ENCODE data around the gene LDLRAD4.

Gene LDLRAD4

DNA sequence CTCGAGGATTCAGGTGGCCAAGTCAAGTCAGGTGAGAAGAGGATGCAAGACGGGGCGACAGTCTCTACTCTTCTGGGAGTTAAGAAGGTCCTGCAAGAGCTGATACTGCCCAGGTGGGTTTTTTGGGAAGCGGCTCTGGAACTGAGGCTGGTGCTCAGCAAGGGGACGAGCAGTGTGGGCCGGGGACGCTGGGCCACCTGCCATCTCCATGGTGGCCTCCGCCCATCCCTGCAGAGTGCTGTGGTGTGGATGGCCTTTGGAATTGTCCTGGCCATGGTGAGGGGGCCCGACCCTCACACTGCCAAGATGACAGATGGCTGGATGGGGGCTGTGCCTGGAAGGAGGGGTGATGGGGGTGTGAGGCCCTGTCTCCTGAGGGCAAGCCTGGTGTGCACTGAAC, 34.2 kb upstream of the LDLRAD4 start:
- no peak for DNase-seq (ENCODE audit: low read depth in 2 of 2)
- H3K4me3 ChIP-seq (replicated peaks in 1 of 2; ENCODE audit: low read depth in 2 of 2, low read length in 2 of 2): no peak overlapping the region
- TF ChIP-seq, protein P1, sequence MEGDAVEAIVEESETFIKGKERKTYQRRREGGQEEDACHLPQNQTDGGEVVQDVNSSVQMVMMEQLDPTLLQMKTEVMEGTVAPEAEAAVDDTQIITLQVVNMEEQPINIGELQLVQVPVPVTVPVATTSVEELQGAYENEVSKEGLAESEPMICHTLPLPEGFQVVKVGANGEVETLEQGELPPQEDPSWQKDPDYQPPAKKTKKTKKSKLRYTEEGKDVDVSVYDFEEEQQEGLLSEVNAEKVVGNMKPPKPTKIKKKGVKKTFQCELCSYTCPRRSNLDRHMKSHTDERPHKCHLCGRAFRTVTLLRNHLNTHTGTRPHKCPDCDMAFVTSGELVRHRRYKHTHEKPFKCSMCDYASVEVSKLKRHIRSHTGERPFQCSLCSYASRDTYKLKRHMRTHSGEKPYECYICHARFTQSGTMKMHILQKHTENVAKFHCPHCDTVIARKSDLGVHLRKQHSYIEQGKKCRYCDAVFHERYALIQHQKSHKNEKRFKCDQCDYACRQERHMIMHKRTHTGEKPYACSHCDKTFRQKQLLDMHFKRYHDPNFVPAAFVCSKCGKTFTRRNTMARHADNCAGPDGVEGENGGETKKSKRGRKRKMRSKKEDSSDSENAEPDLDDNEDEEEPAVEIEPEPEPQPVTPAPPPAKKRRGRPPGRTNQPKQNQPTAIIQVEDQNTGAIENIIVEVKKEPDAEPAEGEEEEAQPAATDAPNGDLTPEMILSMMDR (IDR thresholded peaks at IDR 0.05; ENCODE audit: low read depth, low read length): no peak

DNA sequence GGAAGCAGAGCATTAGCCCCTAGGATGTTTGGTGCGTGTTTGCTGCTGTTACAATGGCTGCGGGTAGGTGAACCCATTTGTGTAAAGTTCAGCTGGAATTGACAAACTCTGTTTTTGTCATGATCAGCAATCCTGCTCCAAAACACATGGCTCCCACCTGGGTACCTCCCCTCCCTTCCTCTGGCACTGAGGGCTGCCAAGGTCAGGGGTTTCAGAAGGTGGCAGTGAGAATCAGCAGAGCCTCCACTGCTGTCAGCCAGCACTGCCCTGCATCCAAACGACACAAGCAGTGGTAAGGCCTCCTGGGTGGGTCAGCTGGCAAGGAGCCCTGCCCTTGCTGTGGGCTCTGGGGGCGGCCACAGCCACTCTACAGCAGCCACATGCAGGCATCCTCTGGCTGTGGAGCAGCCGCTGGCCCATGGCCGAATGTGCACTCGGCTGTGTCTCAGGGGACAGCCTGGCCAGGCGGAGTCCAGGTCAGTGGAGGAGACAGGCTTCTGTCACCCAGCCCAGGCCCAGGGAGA, 32.8 kb upstream of the LDLRAD4 start:
- TF ChIP-seq, protein P1 (IDR thresholded peaks at IDR 0.05; ENCODE audit: low read depth, low read length): no peak
- H3K4me3 ChIP-seq (replicated peaks in 1 of 2; ENCODE audit: low read depth in 2 of 2, low read length in 2 of 2): no peak overlapping the region
- no peak for DNase-seq (ENCODE audit: low read depth in 2 of 2)

DNA sequence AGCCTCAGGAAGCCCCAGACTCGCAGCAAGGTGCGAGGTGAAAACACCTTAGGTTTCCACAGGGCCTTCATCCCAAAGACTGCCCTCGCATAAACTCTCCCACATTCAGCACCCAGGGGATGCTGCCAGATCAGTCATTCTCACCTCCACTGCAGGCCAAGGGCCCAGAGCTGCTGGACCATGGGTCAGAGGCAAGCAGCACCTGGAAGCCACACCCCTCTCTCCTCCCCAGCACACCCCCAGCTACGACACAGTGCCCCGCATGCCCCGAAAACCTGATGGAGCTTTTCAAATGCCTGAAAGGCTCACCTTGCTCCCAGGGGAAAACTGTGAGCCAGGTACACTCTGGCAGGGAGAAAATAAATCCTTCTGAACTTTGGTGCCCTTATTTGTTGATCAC, 31.9 kb upstream of the LDLRAD4 start:
- TF ChIP-seq, protein P1 (IDR thresholded peaks at IDR 0.05; ENCODE audit: low read depth, low read length): no peak
- no peak for DNase-seq (ENCODE audit: low read depth in 2 of 2)
- no peak overlapping the region for H3K4me3 ChIP-seq (replicated peaks in 1 of 2; ENCODE audit: low read depth in 2 of 2, low read length in 2 of 2)

DNA sequence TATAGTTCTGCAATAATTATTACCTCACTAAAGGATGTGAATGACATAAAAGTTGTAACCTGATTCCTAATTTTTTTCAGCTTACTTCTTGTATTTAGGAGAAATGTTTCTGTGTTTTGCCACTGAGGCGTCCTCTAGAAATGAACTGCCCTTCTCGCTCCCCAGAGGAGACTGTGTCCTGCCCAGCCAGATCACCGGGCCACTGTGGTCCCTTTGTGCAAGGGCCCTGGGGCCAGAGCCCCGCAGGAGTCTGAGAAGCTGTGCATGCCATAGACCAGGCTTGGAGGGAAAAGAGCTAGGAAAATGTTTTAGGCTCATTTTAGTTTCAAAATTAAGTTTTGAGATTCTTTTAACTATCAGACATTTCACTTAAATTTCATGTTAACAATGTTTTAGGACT, 31.1 kb upstream of the LDLRAD4 start:
- H3K4me3 ChIP-seq (replicated peaks in 1 of 2; ENCODE audit: low read depth in 2 of 2, low read length in 2 of 2): no peak overlapping the region
- DNase-seq (ENCODE audit: low read depth in 2 of 2): no peak
- TF ChIP-seq, protein P1 (IDR thresholded peaks at IDR 0.05; ENCODE audit: low read depth, low read length): no peak

DNA sequence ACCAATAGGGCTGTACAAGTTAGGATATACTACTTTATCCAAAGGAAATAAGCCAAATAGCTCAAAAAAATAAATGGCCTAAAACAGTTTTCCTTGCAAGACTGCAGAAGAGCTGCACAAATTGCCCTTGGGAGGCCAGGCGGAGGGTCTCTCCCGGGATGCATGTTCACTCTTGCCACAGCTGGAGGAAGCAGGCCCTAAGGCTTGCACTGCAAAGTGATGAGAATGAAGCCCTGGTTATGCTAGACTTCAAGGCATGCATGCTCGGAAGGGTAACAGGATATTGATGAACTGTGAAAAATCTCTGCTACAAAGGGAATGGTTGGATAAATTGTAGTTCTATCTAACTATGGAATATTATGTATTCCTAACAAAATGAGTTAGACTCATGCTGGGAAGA, 27.5 kb upstream of the LDLRAD4 start:
- H3K4me3 ChIP-seq (replicated peaks in 1 of 2; ENCODE audit: low read depth in 2 of 2, low read length in 2 of 2): no peak overlapping the region
- no peak for DNase-seq (ENCODE audit: low read depth in 2 of 2)
- TF ChIP-seq, protein P1 (IDR thresholded peaks at IDR 0.05; ENCODE audit: low read depth, low read length): no peak

DNA sequence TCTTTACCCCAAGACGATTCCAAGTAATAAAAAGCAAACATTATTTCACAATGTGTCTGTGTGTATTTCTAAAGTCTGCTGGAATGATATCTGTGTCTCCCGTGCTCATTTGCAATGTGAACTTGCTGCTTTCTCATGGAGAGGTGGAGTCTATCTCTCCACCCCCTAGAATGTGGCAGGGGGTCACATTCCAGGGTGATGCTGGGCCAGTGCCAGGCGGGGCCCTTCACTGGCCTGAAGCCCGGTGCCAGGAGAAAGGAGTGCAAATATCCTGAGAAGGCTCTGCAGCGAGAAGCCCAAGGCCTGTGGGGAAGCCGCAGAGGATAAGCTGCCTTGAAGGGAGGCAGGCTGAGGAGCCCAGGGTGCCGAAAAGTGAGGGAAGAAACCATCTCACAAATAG, 26.8 kb upstream of the LDLRAD4 start:
- TF ChIP-seq, protein P1 (IDR thresholded peaks at IDR 0.05; ENCODE audit: low read depth, low read length): no peak
- H3K4me3 ChIP-seq (replicated peaks in 1 of 2; ENCODE audit: low read depth in 2 of 2, low read length in 2 of 2): no peak overlapping the region
- DNase-seq (ENCODE audit: low read depth in 2 of 2): peak in 1 of 2 donors; percentile 61

DNA sequence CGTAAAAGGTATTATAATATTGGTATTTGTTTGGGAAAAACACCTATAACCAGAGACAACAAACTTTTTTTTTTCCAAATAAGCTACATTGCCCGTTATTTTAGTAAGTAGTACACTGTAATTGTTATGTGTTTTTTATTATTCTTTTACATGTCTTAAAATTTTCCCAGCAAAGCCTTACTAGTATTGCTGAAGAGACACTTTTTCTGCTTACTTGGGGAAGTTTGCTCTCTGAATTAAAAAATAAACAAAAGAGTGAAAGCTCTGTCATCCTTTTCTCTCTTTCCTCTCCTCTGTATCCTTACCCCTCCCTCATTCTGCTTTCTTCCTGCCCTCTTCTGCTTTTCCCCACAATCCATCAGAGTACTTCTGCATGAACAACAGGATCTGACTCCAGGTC, 25.6 kb upstream of the LDLRAD4 start:
- TF ChIP-seq, protein P1 (IDR thresholded peaks at IDR 0.05; ENCODE audit: low read depth, low read length): no peak
- no peak overlapping the region for H3K4me3 ChIP-seq (replicated peaks in 1 of 2; ENCODE audit: low read depth in 2 of 2, low read length in 2 of 2)
- DNase-seq (ENCODE audit: low read depth in 2 of 2): no peak
